ENCODE measurements around the gene OAS2. TPM values are rescaled to one million over a fixed set of nuclear protein-coding genes. Genes with fewer than 3 reads are reported as not detected.

OAS2 gene
- total RNA-seq, 1 experiment from 2014 or later: not detected

- H3K27me3 ChIP-seq: 0 out of 2 replicates have a peak, but pooled peaks cover 4% of the 10 kb centered on the region
- no peaks in the 10 kb centered on the region for H3K9me3 ChIP-seq (replicated peaks)
- no peaks in the 10 kb centered on the region for H3K4me1 ChIP-seq
- DNase-seq: peak; percentile 51 to 74
- no peaks in the 10 kb centered on the region for H3K36me3 ChIP-seq
- no peak overlapping the region for H3K4me3 ChIP-seq
- no peak overlapping the region for H3K27ac ChIP-seq
Measured at GRCh38 chr12:113048716-113049127, 70.4 kb downstream of the OAS2 start.

- no peak for DNase-seq
- Histone ChIP-seq H3K36me3 (no peaks in the 10 kb centered on the region), H3K27me3 (0 out of 2 replicates have a peak, but pooled peaks cover 4% of the 10 kb centered on the region), H3K9me3 (replicated peaks) (no peaks in the 10 kb centered on the region), H3K4me3 (no peak overlapping the region), H3K4me1 (no peaks in the 10 kb centered on the region), H3K27ac (no peak overlapping the region)
Measured at GRCh38 chr12:113049976-113050742, 71.8 kb downstream of the OAS2 start.

GRCh38 chr12:113050795-113051194 is 72.5 kb downstream of the OAS2 start:
- 0 out of 2 replicates have a peak, but pooled peaks cover 4% of the 10 kb centered on the region for H3K27me3 ChIP-seq
- H3K4me3 ChIP-seq: no peak overlapping the region
- no peaks in the 10 kb centered on the region for H3K4me1 ChIP-seq
- H3K36me3 ChIP-seq: no peaks in the 10 kb centered on the region
- H3K27ac ChIP-seq: no peak overlapping the region
- no peaks in the 10 kb centered on the region for H3K9me3 ChIP-seq (replicated peaks)
- DNase-seq: no peak

GRCh38 chr12:113051759-113052158 is 73.4 kb downstream of the OAS2 start:
- no peaks in the 10 kb centered on the region for H3K9me3 ChIP-seq (replicated peaks)
- DNase-seq: no peak
- 0 out of 2 replicates have a peak, but pooled peaks cover 4% of the 10 kb centered on the region for H3K27me3 ChIP-seq
- H3K4me3 ChIP-seq: no peak overlapping the region
- H3K27ac ChIP-seq: no peak overlapping the region
- no peaks in the 10 kb centered on the region for H3K4me1 ChIP-seq
- H3K36me3 ChIP-seq: no peaks in the 10 kb centered on the region

GRCh38 chr12:113052326-113052725 is 74.0 kb downstream of the OAS2 start:
- Histone ChIP-seq H3K36me3 (no peaks in the 10 kb centered on the region), H3K27ac (no peak overlapping the region), H3K9me3 (replicated peaks) (no peaks in the 10 kb centered on the region), H3K4me3 (no peak overlapping the region), H3K27me3 (0 out of 2 replicates have a peak, but pooled peaks cover 4% of the 10 kb centered on the region), H3K4me1 (no peaks in the 10 kb centered on the region)
- no peak for DNase-seq

DNA sequence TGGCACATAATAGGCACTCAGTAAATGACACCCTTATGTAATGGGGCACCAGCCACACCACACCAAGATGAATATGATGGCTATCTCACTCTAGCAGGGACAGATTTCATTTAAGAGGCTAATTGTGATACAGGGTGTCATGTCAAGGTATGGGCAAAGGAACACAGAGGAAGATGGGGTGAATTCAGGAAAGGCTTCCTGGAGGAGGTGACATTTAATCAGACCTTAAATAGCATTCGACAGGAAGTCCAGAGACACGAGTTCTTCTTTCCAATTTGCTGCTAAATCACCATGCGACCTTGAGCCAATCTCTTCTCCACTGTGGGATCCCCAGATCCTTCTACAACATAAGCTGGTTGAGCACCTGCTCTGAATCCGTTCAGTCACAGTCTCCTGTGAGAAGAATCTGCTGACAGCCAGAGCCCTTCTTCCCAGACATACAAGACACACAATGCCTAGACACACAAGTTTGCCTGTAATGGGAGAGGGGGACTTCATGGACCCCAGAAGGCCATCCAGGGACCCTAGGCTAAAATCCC is 76.7 kb downstream of the OAS2 start:
- Histone ChIP-seq H3K4me1 (no peaks in the 10 kb centered on the region), H3K36me3 (no peaks in the 10 kb centered on the region), H3K27ac (no peak overlapping the region), H3K4me3 (no peak overlapping the region), H3K27me3 (0 out of 2 replicates have a peak, but pooled peaks cover 4% of the 10 kb centered on the region), H3K9me3 (replicated peaks) (no peaks in the 10 kb centered on the region)
- DNase-seq: no peak

DNA sequence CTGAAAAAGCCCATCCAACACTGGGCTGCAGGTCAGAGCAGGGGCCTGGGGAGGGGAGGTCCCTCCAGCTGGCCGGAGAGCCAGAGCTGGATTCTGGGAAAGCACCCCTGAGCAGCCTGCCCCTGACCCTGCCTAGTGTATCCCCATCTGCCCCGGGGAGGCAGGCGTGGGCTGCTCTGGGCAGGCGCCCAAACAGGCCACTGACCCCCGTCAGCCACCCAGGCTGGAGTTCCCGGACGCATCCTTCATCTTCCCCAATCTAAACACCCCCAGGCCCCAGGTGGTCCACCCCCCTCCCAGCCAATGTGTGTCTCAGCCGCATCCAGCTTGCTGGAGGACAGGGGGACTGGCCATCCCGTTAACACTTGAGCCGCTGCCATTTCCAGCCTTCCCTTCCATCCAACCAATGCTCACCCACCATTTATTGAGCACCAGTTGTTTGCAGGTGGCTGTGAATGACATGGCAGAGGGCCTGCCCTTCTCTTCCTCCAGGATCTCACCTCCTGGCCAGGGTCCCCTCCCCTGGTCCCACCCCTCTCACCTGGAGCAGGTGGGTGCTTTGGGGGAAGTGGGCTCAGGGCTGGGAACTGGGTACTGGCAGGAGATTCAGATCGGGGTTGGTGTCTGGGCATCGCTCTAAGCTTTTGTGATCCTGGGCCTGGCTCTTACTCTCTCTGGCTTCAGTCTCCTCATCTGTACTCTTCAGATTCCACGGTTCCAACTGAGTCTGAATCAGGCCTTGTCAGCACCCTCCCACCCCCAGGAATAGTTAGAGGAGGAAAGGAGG is 77.5 kb downstream of the OAS2 start:
- H3K27ac ChIP-seq: no peak overlapping the region
- 0 out of 2 replicates have a peak, but pooled peaks cover 4% of the 10 kb centered on the region for H3K27me3 ChIP-seq

GRCh38 chr12:113056381-113056630 is 78.0 kb downstream of the OAS2 start:
- H3K4me3 ChIP-seq: no peak overlapping the region
- no peaks in the 10 kb centered on the region for H3K36me3 ChIP-seq
- no peak for DNase-seq
- H3K27me3 ChIP-seq: 0 out of 2 replicates have a peak, but pooled peaks cover 4% of the 10 kb centered on the region
- H3K4me1 ChIP-seq: no peaks in the 10 kb centered on the region
- H3K27ac ChIP-seq: no peak overlapping the region
- H3K9me3 ChIP-seq (replicated peaks): no peaks in the 10 kb centered on the region

More for the DNA sequence above, 77.5 kb downstream of the OAS2 start:
- Histone ChIP-seq H3K4me1 (no peaks in the 10 kb centered on the region), H3K9me3 (replicated peaks) (no peaks in the 10 kb centered on the region), H3K4me3 (no peak overlapping the region), H3K36me3 (no peaks in the 10 kb centered on the region)
- no peak for DNase-seq

DNA sequence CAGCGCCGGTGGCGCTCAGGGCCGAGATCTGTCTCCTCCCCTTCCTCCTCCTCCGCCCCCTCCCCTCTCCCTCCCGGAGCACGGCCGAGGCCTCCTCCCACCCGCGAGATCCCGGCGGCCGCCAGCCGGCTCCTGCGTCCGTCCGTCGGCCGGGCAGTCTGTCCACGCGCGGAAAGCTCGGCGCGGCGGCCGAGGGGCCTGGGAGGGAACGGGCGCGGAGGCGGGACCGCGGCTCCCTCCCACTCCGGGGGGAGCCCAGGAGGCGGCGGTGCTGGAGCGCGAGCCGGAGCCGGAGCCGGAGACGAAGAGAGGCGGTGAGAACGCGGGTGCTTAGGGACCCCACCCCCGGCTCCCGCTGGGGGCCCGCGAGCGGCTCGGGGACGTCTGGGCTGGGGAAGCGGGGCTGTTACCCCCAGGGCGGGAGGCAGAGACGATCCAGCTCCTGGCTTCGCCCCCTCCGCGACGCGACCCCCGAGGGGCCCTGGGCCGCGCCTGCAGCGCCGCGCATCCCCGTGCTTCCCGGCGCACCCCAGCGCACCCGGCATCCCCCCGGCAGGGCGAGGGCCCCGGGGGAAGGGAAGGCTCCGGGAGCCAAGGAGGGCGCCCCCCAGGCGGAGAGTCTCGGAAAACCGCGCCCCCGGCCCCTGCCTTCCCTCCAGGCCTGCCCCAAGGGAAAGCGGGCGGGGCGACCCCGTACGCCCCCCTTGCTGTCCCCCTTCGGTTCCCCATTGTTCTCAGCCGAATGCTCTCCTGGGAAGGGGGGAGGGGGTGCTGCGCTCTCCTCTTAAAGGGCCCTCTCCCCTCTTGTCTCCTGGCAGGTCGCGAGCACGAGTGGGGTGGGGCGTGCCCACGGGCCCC is 78.5 kb downstream of the OAS2 start, which contains the start of gene DTX1:
TSS of gene DTX1 (plus strand) at position 100 of the 858 bp plus-strand sequence. CDS start 1,463 bp downstream, outside the sequence.
- Histone ChIP-seq H3K36me3 (no peaks in the 10 kb centered on the region), H3K27ac (no peak within 1 kb of the TSS), H3K4me1 (no peaks in the 10 kb centered on the region), H3K9me3 (replicated peaks) (no peaks in the 10 kb centered on the region), H3K4me3 (no peak within 1 kb of the TSS), H3K27me3 (no peaks in the 10 kb centered on the region)
- no peak for DNase-seq

DNA sequence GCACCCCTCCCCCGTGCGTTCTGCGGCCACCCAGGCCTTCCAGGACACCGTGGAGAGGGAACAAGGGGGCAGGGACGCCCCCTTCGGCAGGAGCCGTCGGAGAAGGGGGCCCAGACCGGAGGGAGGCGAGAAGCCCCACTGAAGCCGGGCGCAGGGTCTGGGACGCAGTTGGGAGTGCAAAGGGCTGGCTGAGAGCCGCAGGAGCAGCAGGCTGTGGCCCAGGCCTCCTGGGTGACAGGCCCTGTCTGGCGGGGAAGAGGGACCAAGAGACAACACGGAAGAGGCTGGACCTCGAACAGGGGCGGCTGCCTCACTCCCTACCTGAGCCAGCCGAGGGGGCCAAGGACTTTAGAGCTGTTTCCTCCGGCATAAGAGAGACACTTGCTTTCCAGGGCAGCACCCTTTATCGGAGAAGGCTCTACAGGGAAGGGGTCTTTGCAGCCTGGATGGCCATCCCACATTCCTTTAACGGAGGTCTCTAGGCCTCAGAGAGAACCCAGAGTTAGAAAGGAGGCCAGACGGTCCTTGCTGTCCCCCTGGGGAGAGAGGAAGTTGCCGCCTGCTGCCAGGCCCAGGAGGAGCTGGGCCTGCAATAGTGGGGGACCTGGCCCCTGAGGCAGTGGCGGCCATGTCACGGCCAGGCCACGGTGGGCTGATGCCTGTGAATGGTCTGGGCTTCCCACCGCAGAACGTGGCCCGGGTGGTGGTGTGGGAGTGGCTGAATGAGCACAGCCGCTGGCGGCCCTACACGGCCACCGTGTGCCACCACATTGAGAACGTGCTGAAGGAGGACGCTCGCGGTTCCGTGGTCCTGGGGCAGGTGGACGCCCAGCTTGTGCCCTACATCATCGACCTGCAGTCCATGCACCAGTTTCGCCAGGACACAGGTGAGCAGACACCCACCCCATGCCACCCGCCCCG is 79.5 kb downstream of the OAS2 start:
- H3K4me3 ChIP-seq: no peak overlapping the region
- peaks cover 3% of the 10 kb centered on the region; the same call in 1 of the 2 replicates for H3K27me3 ChIP-seq

GRCh38 chr12:113058553-113058952 is 80.2 kb downstream of the OAS2 start:
- Histone ChIP-seq H3K9me3 (replicated peaks) (no peaks in the 10 kb centered on the region), H3K27me3 (peaks cover 6% of the 10 kb centered on the region; the same call in 1 of the 2 replicates), H3K36me3 (no peaks in the 10 kb centered on the region), H3K4me1 (no peaks in the 10 kb centered on the region), H3K4me3 (no peak overlapping the region), H3K27ac (no peak overlapping the region)
- DNase-seq: no peak

More for the DNA sequence above, 79.5 kb downstream of the OAS2 start:
- DNase-seq: no peak
- no peaks in the 10 kb centered on the region for H3K36me3 ChIP-seq
- no peaks in the 10 kb centered on the region for H3K9me3 ChIP-seq (replicated peaks)
- no peaks in the 10 kb centered on the region for H3K4me1 ChIP-seq
- no peak overlapping the region for H3K27ac ChIP-seq

GRCh38 chr12:113059071-113059595 is 80.8 kb downstream of the OAS2 start:
- no peak overlapping the region for H3K27ac ChIP-seq
- no peak overlapping the region for H3K4me3 ChIP-seq
- no peak for DNase-seq

DNA sequence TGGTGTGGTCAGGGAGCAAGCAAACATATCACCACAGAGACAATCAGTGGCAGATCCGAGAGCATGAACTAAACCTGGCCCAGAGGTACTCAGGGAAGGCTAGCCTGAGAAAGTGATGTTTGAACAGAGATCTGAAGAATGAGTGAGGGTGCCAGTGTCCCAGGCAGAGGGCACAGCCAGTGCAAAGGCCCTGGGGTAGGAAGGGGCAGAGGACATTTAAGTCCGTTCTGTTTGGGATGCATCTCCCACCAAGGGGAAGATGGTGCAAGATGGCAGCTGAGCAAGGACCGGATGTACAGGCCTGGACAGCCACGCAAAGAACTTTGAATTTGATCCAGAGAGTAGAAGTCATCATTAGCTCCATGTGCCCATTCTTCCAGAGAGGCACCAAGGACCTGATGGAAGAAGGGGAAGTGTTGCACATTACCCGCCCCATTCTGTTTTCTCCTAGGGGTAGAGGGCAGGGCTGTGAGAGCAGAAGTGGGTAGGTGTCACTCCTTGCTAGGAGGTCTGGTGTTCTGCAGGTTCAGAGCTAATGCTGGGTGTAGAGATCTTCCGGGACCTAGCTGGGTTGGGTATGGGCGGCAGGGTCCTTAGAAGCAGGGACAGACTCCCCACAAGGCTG is 82.1 kb downstream of the OAS2 start:
- H3K27me3 ChIP-seq: peaks cover 6% of the 10 kb centered on the region; the same call in 1 of the 2 replicates
- no peak for DNase-seq

More at GRCh38 chr12:113059071-113059595, 80.8 kb downstream of the OAS2 start:
- peaks cover 6% of the 10 kb centered on the region; the same call in 1 of the 2 replicates for H3K27me3 ChIP-seq
- H3K36me3 ChIP-seq: no peaks in the 10 kb centered on the region
- H3K4me1 ChIP-seq: no peaks in the 10 kb centered on the region
- no peaks in the 10 kb centered on the region for H3K9me3 ChIP-seq (replicated peaks)

More for the DNA sequence above, 82.1 kb downstream of the OAS2 start:
- H3K36me3 ChIP-seq: no peaks in the 10 kb centered on the region
- H3K4me3 ChIP-seq: no peak overlapping the region
- no peaks in the 10 kb centered on the region for H3K4me1 ChIP-seq
- H3K9me3 ChIP-seq (replicated peaks): no peaks in the 10 kb centered on the region
- no peak overlapping the region for H3K27ac ChIP-seq

Measured in SJCRH30 (cell line).